GM12874 (cell line): Measurements from ENCODE around the gene PUS7.

Experiments used
- CTCF ChIP-seq: IDR thresholded peaks from 2 replicates; pipeline ENCODE4 v1.5.1; 2011; ENCODE audit warnings: low read depth, mild to moderate bottlenecking, control low read depth, low read length, moderate library complexity; ENCODE audit not compliant: insufficient read depth

PUS7 gene

GRCh38 chr7:105531792-105532671 is 10.0 kb upstream of the PUS7 start, which contains the start of gene RINT1:
RINT1 (plus strand) TSS chr7:105532201; CDS start chr7:105532316, 115 bp downstream.
- TF ChIP-seq CTCF: peak; percentile 86

DNA sequence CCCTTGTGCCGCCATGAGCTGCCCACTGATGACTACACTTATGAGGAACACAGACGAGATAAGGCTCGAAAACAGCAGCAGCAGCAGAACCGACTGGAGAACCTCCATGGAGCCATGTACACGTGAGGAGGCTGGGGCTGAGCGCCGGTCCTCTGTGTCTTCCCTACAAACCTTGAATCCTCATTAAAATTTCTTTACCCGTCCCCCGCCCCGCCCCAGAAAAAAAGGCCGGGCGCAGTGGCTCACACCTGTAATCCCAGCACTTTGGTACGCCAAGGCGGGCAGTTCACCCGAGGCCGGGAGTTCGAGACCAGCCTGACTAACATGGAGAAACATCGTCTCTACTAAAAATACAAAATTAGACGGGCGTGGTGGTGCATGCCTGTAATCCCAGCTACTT is 8.5 kb upstream of the PUS7 start:
- TF ChIP-seq CTCF: no peak

DNA sequence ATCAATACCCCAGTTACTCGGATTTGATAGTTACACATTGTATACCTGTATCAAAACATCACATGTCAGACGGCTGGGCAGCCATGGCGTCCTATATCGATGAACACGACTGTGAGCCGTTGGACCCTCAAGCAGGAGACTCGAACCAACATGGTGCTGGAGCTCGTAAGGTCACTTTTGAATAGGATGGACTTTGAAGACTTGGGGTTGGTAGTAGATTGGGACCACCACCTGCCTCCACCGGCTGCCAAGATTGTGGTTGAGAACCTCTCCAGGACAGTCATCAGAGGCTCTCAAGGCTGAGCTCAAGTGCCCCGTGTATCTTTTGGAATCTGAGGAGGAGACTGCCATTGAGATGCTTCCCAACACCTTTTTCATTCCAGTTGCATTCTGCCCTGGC is 8.1 kb upstream of the PUS7 start:
- no peak for TF ChIP-seq CTCF

DNA sequence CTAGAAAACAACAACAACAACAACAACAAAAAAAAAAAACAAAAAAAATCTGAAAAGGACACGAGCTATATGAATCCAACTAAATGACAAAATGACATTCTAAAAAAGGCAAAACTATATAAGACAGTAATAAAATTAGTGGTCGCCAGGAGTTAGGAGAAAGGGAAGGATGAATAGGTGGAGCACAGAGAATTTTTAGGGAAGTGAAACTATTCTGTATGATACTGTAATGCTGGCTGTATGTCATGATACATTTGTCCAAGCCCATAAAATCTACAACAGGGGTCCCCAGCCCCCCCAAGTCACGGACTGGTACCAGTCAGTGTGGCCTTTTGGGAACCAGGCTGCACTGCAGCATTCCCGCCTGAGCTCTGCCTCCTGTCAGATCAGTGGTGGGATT is 2.8 kb upstream of the PUS7 start:
- no peak for TF ChIP-seq CTCF

- TF ChIP-seq CTCF: no peak
Observed at GRCh38 chr7:105521027-105521716, 899 bp downstream of the PUS7 start.

- no peak for TF ChIP-seq CTCF
Observed at GRCh38 chr7:105519353-105519752, 2.7 kb downstream of the PUS7 start.

DNA sequence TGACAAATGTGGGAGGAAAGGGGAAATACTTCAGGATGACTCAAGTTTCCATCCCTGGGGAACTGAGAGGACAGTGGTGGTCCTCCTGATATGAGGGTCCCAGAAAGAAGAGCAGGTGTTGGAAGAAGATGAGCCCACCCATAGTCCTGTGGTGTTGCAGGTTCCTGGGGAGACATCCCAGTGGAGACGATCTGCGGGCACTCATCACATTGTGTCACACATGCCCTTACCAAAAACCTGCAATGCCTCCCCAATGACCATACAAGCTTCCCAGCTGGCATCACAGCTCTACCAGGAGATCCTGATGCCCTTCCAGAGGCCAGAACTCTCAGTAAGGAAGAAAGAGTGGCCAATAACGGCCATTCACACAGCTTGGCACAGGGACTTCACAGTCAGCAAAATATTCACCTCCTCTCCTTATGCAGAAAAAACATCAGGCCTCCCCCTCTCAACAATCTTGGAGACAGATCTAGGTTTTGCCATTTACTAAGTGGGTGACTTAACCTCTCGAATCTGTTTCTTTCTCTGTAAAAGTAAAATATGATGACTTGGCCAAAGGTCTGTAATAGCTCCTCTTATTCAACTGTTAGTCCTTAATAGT is 9.0 kb downstream of the PUS7 start:
- TF ChIP-seq CTCF: no peak
